ENCODE measurements around the gene C11orf42.

DNA sequence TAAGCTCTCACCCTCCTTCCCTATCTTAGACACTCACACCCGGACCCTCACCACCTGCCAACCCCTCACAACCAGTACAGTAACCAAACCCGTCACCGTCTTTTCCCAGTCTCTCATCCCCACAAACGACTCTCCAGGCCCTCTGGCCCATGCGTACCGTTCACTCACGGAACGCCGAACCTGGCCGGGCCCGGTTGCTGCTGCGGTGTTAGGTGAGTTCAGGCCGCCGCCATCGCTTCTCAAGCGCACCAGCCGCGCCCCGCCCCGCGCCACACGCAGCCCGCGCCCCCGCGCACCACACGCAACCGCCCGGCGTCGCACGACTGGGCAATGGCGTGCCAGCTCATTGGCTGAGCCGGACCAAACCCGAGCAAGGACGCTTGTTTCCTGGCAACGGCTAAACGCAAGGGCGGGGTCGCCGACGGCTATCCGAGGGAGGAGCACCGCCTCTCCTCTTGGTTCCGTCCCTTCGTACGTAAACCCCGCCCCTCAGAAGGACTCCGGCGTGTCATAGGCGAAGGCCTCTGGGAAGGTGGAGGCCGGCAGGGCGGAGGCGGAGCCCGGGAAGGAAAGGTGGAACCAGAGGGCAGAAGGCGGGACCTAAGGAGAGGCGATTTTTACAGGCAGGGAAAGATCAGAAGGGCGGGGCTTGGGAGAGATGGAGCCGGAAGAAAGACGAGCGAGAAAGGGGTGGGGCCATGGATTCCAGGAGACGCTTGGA is 29.2 kb downstream of the C11orf42 start, which contains the start of gene FHIP1B:
- TF ChIP-seq POLR2A (IDR thresholded peaks at IDR 0.05), result peak in 1 of 3 donors; percentile 26
- TF ChIP-seq, protein P1, sequence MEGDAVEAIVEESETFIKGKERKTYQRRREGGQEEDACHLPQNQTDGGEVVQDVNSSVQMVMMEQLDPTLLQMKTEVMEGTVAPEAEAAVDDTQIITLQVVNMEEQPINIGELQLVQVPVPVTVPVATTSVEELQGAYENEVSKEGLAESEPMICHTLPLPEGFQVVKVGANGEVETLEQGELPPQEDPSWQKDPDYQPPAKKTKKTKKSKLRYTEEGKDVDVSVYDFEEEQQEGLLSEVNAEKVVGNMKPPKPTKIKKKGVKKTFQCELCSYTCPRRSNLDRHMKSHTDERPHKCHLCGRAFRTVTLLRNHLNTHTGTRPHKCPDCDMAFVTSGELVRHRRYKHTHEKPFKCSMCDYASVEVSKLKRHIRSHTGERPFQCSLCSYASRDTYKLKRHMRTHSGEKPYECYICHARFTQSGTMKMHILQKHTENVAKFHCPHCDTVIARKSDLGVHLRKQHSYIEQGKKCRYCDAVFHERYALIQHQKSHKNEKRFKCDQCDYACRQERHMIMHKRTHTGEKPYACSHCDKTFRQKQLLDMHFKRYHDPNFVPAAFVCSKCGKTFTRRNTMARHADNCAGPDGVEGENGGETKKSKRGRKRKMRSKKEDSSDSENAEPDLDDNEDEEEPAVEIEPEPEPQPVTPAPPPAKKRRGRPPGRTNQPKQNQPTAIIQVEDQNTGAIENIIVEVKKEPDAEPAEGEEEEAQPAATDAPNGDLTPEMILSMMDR (IDR thresholded peaks at IDR 0.05), result peak in 3 of 7 experiments; percentile 5 to 26 (median 10)

Data from body of pancreas (tissue), 4 donors.